ENCODE data around the gene ZBTB21.

ZBTB21 gene

GRCh38 chr21:41939391-41939790 lies 70.8 kb downstream of the ZBTB21 start:
- DNase-seq (ENCODE audit: low read depth, low spot score), result no peak
- H3K9ac ChIP-seq (ENCODE audit: insufficient read length, low read depth), result no peak overlapping the region
- H3K27me3 ChIP-seq (ENCODE audit: insufficient read depth, insufficient read length), result no peaks in the 10 kb centered on the region
- no peak for TF ChIP-seq SUZ12 (IDR thresholded peaks at IDR 0.05; ENCODE audit: extremely low read depth, insufficient read depth, insufficient read length)
- no peak for TF ChIP-seq ZNF274 (IDR thresholded peaks at IDR 0.05; ENCODE audit: low read depth, low read length)
- no peak for TF ChIP-seq YY1 (IDR thresholded peaks at IDR 0.05; ENCODE audit: insufficient read depth, insufficient read length)
- no peaks in the 10 kb centered on the region for H3K4me1 ChIP-seq (ENCODE audit: insufficient read depth, insufficient read length)
- H3K4me3 ChIP-seq (ENCODE audit: insufficient read length, low read depth), result no peak overlapping the region
- no peaks in the 10 kb centered on the region for H3K9me3 ChIP-seq (ENCODE audit: insufficient read depth, low read length)
- peaks cover 7% of the 10 kb centered on the region for H3K36me3 ChIP-seq (ENCODE audit: insufficient read depth, insufficient read length, low read length)
